KMS-11 (cell line): Measurements from ENCODE around the gene GLTPD2.

ENCODE experiments used
- H2AFZ ChIP-seq: fragments of 200-600 bp; sonication (generic); 2 replicates; pipeline ENCODE4 v1.6.1; 2016; ENCODE audit warnings: antibody characterized with exemption, mixed run types, low read depth
- H3K27ac ChIP-seq: fragments of 200-600 bp; sonication (generic); 2 replicates; pipeline ENCODE4 v1.6.1; 2016; ENCODE audit warnings: mild to moderate bottlenecking, mixed run types
- H3K27me3 ChIP-seq: fragments of 200-600 bp; sonication (generic); 2 replicates; pipeline ENCODE4 v1.6.1; 2017; ENCODE audit warnings: mild to moderate bottlenecking, low read depth, mixed run types, moderate library complexity; ENCODE audit not compliant: insufficient read depth
- H3K36me3 ChIP-seq: fragments of 200-600 bp; sonication (generic); 2 replicates; pipeline ENCODE4 v1.6.1; 2017; ENCODE audit warnings: mild to moderate bottlenecking, mixed run types; ENCODE audit not compliant: insufficient read depth
- H3K4me1 ChIP-seq: fragments of 200-600 bp; sonication (generic); 2 replicates; pipeline ENCODE4 v1.6.1; 2016; ENCODE audit warnings: mild to moderate bottlenecking, low read depth, mixed run types; ENCODE audit not compliant: poor library complexity, severe bottlenecking
- H3K4me2 ChIP-seq: fragments of 200-600 bp; sonication (generic); 2 replicates; pipeline ENCODE4 v1.7.0; 2016; ENCODE audit warnings: mild to moderate bottlenecking, mixed run types
- H3K4me3 ChIP-seq: fragments of 200-600 bp; sonication (generic); IDR thresholded peaks from 2 replicates; pipeline ENCODE4 v1.6.1; 2017; ENCODE audit warnings: low read depth, low read length, mixed read lengths; ENCODE audit not compliant: insufficient read depth
- H3K79me2 ChIP-seq: fragments of 200-600 bp; sonication (generic); 2 replicates; pipeline ENCODE4 v1.6.1; 2016; ENCODE audit warnings: low read depth, mixed run types; ENCODE audit not compliant: insufficient read depth
- H3K9ac ChIP-seq: fragments of 200-600 bp; sonication (generic); 2 replicates; pipeline ENCODE4 v1.6.1; 2016; ENCODE audit warnings: mild to moderate bottlenecking, mixed run types
- H4K20me1 ChIP-seq: fragments of 200-600 bp; sonication (generic); 2 replicates; pipeline ENCODE4 v1.6.1; 2016; ENCODE audit warnings: mild to moderate bottlenecking, mixed run types; ENCODE audit not compliant: insufficient read depth
- TF ChIP-seq, protein P1 (sequence below): fragments of 200-600 bp; sonication (generic); conservative IDR thresholded peaks from 2 replicates; pipeline ENCODE4 v1.6.1; 2017; ENCODE audit warnings: low read depth, mild to moderate bottlenecking, antibody characterized with exemption, low read length, moderate library complexity, mixed read lengths

GLTPD2 gene

DNA sequence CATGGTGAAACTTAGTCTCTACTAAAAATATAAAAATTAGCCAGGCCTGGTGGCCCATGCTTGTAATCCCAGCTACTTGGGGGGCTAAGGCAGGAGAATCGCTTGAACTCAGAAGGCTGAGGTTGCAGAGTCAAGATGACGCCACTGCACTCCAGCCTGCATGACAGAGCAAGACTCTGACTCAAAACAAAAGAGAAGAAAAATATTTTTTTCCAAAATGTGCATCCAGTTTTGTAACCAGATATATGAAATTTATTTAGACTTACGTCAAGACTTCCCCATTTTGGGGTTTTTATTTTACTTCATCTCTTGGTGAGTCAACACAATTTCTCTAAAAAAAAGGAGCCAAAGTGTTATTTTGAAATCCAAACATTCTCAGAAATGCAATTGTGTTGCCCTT lies 22.6 kb upstream of the GLTPD2 start:
- no peak overlapping the region for H3K4me3 ChIP-seq
- H3K79me2 ChIP-seq = no peaks in the 10 kb centered on the region
- no peaks in the 10 kb centered on the region for H3K4me1 ChIP-seq
- no peak overlapping the region for H3K9ac ChIP-seq
- no peaks in the 10 kb centered on the region for H4K20me1 ChIP-seq
- no peaks in the 10 kb centered on the region for H3K27me3 ChIP-seq
- H3K4me2 ChIP-seq = no peak overlapping the region
- TF ChIP-seq, protein P1, sequence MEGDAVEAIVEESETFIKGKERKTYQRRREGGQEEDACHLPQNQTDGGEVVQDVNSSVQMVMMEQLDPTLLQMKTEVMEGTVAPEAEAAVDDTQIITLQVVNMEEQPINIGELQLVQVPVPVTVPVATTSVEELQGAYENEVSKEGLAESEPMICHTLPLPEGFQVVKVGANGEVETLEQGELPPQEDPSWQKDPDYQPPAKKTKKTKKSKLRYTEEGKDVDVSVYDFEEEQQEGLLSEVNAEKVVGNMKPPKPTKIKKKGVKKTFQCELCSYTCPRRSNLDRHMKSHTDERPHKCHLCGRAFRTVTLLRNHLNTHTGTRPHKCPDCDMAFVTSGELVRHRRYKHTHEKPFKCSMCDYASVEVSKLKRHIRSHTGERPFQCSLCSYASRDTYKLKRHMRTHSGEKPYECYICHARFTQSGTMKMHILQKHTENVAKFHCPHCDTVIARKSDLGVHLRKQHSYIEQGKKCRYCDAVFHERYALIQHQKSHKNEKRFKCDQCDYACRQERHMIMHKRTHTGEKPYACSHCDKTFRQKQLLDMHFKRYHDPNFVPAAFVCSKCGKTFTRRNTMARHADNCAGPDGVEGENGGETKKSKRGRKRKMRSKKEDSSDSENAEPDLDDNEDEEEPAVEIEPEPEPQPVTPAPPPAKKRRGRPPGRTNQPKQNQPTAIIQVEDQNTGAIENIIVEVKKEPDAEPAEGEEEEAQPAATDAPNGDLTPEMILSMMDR = no peak
- H3K36me3 ChIP-seq = no peaks in the 10 kb centered on the region
- no peak overlapping the region for H2AFZ ChIP-seq
- no peak overlapping the region for H3K27ac ChIP-seq

DNA sequence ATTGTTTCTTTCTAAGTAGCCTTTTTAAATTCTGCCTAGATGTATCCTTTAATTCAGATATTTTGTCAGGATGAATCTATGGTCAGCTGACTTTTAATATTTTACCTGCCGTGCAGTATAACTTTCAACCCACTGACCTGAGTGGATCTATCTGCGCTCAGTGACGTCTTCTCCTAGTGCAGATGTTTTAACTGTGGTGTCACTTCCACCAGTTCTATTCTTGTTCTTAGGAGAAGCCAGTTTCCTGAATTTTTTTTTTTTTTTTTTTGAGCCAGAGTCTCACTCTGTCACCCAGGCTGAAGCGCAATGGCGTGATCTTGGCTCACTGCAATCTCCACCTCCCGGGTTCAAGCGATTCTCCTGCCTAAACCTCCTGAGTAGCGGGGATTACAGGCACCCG lies 22.0 kb upstream of the GLTPD2 start:
- no peak overlapping the region for H3K9ac ChIP-seq
- H3K27ac ChIP-seq = no peak overlapping the region
- TF ChIP-seq, protein P1 = no peak
- no peaks in the 10 kb centered on the region for H3K27me3 ChIP-seq
- no peaks in the 10 kb centered on the region for H4K20me1 ChIP-seq
- H3K79me2 ChIP-seq = no peaks in the 10 kb centered on the region
- no peaks in the 10 kb centered on the region for H3K4me1 ChIP-seq
- H3K4me2 ChIP-seq = no peak overlapping the region
- H2AFZ ChIP-seq = no peak overlapping the region
- no peak overlapping the region for H3K4me3 ChIP-seq
- H3K36me3 ChIP-seq = no peaks in the 10 kb centered on the region

DNA sequence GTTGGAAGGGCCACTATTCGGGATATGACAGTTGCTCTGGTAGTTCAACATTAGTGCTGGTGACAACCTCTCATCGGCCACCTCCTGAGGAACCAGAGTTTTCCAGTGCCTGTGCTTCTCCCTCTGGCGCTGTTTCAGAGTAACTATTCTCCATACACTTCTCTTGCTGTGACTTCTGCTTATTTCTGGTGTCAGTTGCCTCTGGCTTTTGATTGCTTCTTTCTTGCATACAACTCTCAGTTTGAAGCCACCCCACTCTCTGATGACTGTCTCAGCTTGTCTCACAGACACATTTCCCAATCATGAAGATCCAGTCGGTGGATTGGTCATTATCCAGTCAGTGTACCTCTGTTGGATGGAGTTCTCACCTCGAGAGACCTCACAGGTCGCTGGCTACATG lies 20.5 kb upstream of the GLTPD2 start:
- TF ChIP-seq, protein P1 = no peak
- Histone ChIP-seq H3K79me2 (no peaks in the 10 kb centered on the region), H3K4me1 (no peaks in the 10 kb centered on the region), H3K9ac (no peak overlapping the region), H3K27ac (no peak overlapping the region), H3K27me3 (no peaks in the 10 kb centered on the region), H3K36me3 (no peaks in the 10 kb centered on the region), H4K20me1 (no peaks in the 10 kb centered on the region), H3K4me2 (no peak overlapping the region), H3K4me3 (no peak overlapping the region), H2AFZ (no peak overlapping the region)

DNA sequence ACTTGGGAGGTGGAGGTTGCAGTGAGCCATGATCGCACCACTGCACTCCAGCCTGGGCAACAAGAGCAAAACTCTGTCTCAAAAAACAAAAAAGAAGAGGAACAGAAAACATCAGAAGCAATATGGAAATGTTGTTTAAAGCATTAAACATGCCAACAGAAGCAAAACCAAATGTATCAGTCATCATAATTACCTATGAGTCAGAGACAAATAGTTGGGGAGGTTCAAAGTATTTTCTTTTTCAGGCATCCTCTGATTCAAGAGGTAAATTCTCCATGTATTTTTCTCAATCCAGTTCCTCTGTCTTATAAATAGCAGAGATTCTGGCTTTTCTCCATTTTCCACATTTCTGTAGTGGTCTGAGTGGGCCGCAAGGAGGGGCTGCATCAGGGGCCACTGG lies 19.1 kb upstream of the GLTPD2 start:
- Histone ChIP-seq H3K4me2 (no peak overlapping the region), H3K79me2 (no peaks in the 10 kb centered on the region), H3K4me3 (no peak overlapping the region), H4K20me1 (no peaks in the 10 kb centered on the region), H3K4me1 (no peaks in the 10 kb centered on the region), H2AFZ (no peak overlapping the region), H3K27me3 (no peaks in the 10 kb centered on the region), H3K36me3 (no peaks in the 10 kb centered on the region), H3K9ac (no peak overlapping the region), H3K27ac (no peak overlapping the region)
- TF ChIP-seq, protein P1 = no peak
